ENCODE measurements around the gene EOMES.
"Not testable (repeated sequence)": the region's sequence is repeated elsewhere in the genome, so short reads cannot be mapped to it uniquely, and the experiment has no call there.

The EOMES gene

DNA sequence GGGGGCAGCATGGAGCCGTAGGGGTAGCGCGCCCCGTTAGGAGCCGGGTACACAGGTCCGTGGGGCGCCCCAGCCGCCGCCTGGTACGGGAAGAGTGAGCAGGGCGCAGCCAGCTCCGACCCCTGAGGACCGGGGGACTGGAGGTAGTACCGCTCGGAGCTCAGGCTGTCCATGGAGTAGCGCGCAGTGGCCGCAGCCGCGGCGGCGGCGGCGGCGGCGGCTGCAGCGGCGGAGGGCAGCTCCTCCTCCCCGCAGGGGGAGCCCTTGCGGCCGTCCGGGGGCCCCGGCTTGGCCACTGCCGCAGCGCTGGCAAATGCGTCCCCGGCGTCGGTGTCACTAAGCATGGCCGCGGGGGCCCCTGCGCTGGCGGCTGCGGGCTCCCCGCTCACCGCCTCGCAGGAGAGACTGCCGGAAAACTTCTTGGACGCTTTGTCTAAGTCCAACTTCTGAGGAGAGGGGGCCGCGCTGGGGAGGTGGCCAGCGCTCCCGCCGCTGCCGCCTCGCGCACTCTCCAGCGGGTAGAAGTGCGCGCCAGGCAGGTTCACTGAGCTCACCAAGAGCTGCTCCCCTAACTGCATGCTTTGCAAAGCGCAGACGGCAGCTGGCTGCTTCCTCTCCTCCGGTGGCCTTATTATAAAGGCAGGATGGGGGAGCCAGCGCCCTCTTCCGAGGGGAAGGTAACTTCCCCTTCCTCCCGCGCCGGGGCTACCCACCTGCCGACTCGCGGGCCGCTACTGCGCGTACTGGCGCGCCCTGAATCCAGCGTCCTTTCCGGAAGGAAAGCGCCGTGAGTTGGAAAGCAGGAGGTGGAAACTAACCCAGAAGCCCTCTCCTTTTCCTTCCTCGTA, at the start of gene EOMES:
Gene EOMES (minus strand): TSS at position 607 of the 848 bp plus-strand sequence. CDS start 29 bp downstream, at position 578.
- TF ChIP-seq, protein P1, sequence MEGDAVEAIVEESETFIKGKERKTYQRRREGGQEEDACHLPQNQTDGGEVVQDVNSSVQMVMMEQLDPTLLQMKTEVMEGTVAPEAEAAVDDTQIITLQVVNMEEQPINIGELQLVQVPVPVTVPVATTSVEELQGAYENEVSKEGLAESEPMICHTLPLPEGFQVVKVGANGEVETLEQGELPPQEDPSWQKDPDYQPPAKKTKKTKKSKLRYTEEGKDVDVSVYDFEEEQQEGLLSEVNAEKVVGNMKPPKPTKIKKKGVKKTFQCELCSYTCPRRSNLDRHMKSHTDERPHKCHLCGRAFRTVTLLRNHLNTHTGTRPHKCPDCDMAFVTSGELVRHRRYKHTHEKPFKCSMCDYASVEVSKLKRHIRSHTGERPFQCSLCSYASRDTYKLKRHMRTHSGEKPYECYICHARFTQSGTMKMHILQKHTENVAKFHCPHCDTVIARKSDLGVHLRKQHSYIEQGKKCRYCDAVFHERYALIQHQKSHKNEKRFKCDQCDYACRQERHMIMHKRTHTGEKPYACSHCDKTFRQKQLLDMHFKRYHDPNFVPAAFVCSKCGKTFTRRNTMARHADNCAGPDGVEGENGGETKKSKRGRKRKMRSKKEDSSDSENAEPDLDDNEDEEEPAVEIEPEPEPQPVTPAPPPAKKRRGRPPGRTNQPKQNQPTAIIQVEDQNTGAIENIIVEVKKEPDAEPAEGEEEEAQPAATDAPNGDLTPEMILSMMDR (IDR thresholded peaks at IDR 0.05; ENCODE audit: borderline replicate concordance, control extremely low read depth, extremely low read depth, insufficient read depth, missing control alignments): peak; percentile 32
- in situ Hi-C loops (cut with MboI; ENCODE audit: low sequenced_read_pairs, unreplicated experiment): loop anchor here (25.0 kb wide), 1 partner anchor 590 kb away; no protein-coding TSS in a partner anchor
- DNase-seq (ENCODE audit: low spot score): peak; percentile 75

DNA sequence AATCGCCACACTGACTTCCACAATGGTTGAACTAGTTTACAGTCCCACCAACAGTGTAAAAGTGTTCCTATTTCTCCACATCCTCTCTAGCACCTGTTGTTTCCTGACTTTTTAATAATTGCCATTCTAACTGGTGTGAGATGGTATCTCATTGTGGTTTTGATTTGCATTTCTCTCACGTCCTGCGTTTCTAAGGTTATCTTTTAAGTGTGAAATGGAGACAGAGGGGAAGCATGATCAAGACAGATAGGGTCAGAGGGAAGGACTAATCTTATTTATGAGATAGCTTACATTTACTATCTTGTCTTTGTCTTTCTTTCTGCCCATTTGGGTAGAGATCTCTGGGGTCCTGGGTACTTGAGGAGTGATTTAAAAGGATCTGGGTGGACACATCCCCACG, 48.3 kb upstream of the EOMES start:
- in situ Hi-C loops (cut with MboI; ENCODE audit: low sequenced_read_pairs, unreplicated experiment); DNase-seq (ENCODE audit: low spot score): not testable (repeated sequence)

DNA sequence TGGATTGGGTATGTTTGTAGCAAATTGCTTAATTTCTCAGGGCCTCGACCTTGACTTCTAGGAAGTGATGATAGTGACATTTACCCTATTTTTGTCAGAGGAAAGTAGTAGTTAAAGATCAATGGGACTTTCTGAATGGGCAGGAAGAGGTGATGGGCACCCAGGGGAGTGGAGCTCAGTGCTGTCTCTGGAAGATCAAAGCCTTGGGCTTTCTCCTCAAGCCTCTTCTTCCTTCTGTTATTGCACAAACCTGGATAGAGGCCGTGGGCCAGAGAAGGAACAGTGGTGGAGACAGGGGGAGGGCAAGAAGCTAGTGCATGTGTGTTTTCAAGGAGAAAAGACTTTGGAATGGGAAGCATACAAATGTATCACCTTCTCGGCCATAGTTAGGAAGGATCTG, 44.9 kb upstream of the EOMES start:
- no peak for DNase-seq (ENCODE audit: low spot score)
- in situ Hi-C loops (cut with MboI; ENCODE audit: low sequenced_read_pairs, unreplicated experiment): no loop called here
- TF ChIP-seq, protein P1 (IDR thresholded peaks at IDR 0.05; ENCODE audit: borderline replicate concordance, control extremely low read depth, extremely low read depth, insufficient read depth, missing control alignments): no peak

DNA sequence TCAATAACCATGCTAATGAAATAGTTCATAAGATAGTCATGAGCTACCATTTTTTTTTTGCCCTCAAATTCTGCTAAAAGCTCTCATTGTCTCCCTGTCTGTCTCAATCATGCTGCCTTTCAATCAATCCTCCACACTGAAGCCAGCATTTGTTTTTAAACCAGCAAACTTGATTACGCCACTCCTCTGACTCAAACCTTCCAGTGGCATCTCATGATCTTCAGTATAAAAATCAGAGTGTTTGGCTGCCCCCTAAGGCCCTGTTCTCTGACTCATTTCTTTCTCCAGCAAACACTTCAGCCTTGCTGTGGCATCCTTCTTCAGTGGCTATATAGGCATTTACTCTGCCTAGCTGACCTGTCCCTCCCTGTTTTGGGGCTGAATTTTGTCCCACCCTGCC, 36.0 kb upstream of the EOMES start:
- in situ Hi-C loops (cut with MboI; ENCODE audit: low sequenced_read_pairs, unreplicated experiment): no loop called here
- DNase-seq (ENCODE audit: low spot score): no peak

DNA sequence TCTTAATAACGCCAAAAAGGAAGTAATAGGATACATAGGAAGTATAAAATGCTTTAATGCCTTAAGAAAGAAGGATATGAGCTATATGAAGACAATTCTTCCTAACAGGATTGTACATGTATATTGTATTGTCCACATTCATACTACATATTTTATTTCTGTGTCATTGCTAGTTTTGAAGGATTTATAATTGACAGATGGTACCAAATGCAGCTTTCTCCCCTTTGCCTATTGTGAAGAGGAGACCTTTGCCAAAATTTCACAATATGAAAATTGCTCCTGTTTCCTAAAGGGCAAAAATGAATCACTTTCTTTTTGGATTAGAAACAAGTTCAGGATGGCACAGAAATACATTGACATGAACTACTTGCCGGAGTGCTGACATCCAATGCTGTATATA, 34.8 kb upstream of the EOMES start:
- TF ChIP-seq, protein P1 (IDR thresholded peaks at IDR 0.05; ENCODE audit: borderline replicate concordance, control extremely low read depth, extremely low read depth, insufficient read depth, missing control alignments): no peak
- DNase-seq (ENCODE audit: low spot score): no peak
- in situ Hi-C loops (cut with MboI; ENCODE audit: low sequenced_read_pairs, unreplicated experiment): no loop called here

More for the DNA sequence above, 36.0 kb upstream of the EOMES start:
- TF ChIP-seq, protein P1 (IDR thresholded peaks at IDR 0.05; ENCODE audit: borderline replicate concordance, control extremely low read depth, extremely low read depth, insufficient read depth, missing control alignments): no peak

DNA sequence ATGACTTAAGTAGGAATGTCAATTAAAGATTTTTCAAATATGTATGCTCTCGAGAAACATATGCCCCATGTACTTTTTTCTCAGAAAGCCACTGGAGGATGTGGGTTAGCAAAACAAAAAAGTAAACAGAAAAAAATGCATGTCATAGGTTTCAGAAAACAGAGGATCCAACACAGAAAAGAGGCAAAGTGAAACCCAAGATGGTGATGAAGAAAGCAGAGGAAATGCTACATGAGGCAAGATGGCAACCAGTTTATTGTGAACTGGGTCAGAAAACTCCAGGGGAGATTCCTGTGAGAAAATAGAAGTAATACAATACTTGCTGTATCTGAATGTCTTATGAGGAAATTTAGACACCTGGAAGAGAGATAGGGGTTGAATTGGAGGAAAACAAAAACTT, 30.8 kb upstream of the EOMES start:
- TF ChIP-seq, protein P1 (IDR thresholded peaks at IDR 0.05; ENCODE audit: borderline replicate concordance, control extremely low read depth, extremely low read depth, insufficient read depth, missing control alignments): no peak
- DNase-seq (ENCODE audit: low spot score): no peak
- in situ Hi-C loops (cut with MboI; ENCODE audit: low sequenced_read_pairs, unreplicated experiment): no loop called here

DNA sequence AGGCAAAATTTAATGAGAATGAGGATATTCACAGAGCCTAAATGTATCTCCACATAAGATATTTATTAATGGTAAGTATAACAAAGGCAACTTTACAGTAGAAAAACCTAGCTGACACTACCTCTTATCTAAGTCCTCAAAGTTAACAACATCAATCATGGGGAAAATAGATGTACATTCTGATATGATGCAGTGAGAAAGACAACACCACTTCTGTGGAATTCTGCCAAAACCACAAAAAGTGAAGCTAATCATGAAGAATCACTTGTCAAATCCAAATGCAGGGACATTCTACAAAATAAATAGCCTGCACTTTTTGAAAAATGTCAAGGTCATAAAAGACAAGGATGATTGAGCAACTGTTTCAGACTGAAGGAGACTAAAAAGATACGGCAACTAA, 27.5 kb upstream of the EOMES start:
- in situ Hi-C loops (cut with MboI; ENCODE audit: low sequenced_read_pairs, unreplicated experiment): no loop called here
- TF ChIP-seq, protein P1 (IDR thresholded peaks at IDR 0.05; ENCODE audit: borderline replicate concordance, control extremely low read depth, extremely low read depth, insufficient read depth, missing control alignments): no peak
- no peak for DNase-seq (ENCODE audit: low spot score)
